BJ (cell line): Measurements from ENCODE around the gene HEATR3. TPM values are rescaled to one million over a fixed set of nuclear protein-coding genes. Genes with fewer than 3 reads are reported as not detected.

ENCODE experiments used
- CTCF ChIA-PET: fragments of 350-600 bp; formaldehyde crosslinking; extraction: SDS; loops from one replicate; lab custom pipeline; 2021; ENCODE audit warnings: antibody characterized with exemption, inconsistent platforms; lab: Yijun Ruan, JAX
- POLR2A ChIA-PET: fragments of 300-600 bp; sonication (Branson Sonifier 250); formaldehyde crosslinking; extraction: SDS; loops from one replicate; lab custom pipeline; 2021; ENCODE audit warnings: antibody characterized with exemption; lab: Charles Lee
- DNase-seq: peaks from one replicate; pipeline ENCODE4 v3.0.0-alpha.2; 2011; ENCODE audit warnings: low read depth
- H3K27me3 ChIP-seq: 2 replicates; pipeline ENCODE4 v1.6.0; 2011; ENCODE audit warnings: low read length; ENCODE audit not compliant: control insufficient read depth, insufficient read depth
- H3K36me3 ChIP-seq: 2 replicates; pipeline ENCODE4 v1.5.1; 2011; ENCODE audit warnings: low read length; ENCODE audit not compliant: control insufficient read depth, insufficient read depth
- H3K4me3 ChIP-seq: 2 replicates; pipeline ENCODE4 v1.5.1; 2011; ENCODE audit warnings: low read depth, mild to moderate bottlenecking, control low read depth, low read length
- polyA plus RNA-seq: library from polyadenylated mRNA; depleted of rRNA; stranded (reverse); fragments of >200 nt; gene quantifications from 2 replicates; pipeline ENCODE4 v1.2.3, GENCODE V29; 2011
- TF ChIP-seq, protein P1 (sequence below): IDR thresholded peaks from 2 replicates; pipeline ENCODE4 v1.5.1; 2011; ENCODE audit warnings: low read depth, mild to moderate bottlenecking, control low read depth, inconsistent platforms, low read length, moderate library complexity; ENCODE audit not compliant: insufficient read depth

HEATR3 gene
- polyA plus RNA-seq, 1 experiment: 13.0 TPM

- DNase-seq: no peak
- ChIA-PET CTCF (interaction anchor here (1.2 kb wide), 2 partner anchors 12 to 16 kb away, joined by 3 read pairs; no protein-coding TSS in a partner anchor), POLR2A (no interaction called here)
- H3K4me3 ChIP-seq: no peak overlapping the region
- H3K27me3 ChIP-seq: no peaks in the 10 kb centered on the region
- TF ChIP-seq, protein P1, sequence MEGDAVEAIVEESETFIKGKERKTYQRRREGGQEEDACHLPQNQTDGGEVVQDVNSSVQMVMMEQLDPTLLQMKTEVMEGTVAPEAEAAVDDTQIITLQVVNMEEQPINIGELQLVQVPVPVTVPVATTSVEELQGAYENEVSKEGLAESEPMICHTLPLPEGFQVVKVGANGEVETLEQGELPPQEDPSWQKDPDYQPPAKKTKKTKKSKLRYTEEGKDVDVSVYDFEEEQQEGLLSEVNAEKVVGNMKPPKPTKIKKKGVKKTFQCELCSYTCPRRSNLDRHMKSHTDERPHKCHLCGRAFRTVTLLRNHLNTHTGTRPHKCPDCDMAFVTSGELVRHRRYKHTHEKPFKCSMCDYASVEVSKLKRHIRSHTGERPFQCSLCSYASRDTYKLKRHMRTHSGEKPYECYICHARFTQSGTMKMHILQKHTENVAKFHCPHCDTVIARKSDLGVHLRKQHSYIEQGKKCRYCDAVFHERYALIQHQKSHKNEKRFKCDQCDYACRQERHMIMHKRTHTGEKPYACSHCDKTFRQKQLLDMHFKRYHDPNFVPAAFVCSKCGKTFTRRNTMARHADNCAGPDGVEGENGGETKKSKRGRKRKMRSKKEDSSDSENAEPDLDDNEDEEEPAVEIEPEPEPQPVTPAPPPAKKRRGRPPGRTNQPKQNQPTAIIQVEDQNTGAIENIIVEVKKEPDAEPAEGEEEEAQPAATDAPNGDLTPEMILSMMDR: no peak
- peaks cover 8% of the 10 kb centered on the region for H3K36me3 ChIP-seq
Observed at GRCh38 chr16:50083996-50084395, 18.2 kb downstream of the HEATR3 start.

GRCh38 chr16:50086176-50086575, 20.4 kb downstream of the HEATR3 start:
- Histone ChIP-seq H3K4me3 (no peak overlapping the region), H3K36me3 (peaks cover 6% of the 10 kb centered on the region), H3K27me3 (no peaks in the 10 kb centered on the region)
- POLR2A ChIA-PET: no interaction called here
- no peak for DNase-seq
- CTCF ChIA-PET: interaction anchor here (1.0 kb wide), 1 partner anchor 20 kb away, joined by 4 read pairs; the partner anchor contains the start of gene HEATR3
- TF ChIP-seq, protein P1: no peak

DNA sequence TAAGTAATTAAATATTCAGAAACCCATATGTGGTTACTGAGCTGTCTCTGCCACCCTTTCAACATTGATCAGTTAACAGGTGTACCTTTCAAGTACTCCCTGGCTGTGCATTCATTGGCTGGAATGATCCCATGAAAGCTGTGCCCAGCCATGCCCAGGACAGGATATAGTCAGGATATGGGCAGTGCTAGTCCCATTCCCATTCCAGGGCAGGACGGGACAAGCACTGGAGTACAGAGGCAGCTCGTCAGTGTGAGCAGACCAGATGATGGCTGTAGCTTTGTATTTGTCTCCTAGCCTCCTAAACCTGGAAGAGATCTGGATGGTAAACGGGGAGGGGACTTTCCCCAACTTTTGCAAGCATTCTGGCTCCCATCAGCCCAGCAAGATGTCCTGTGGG, 22.5 kb downstream of the HEATR3 start:
- Histone ChIP-seq H3K27me3 (no peaks in the 10 kb centered on the region), H3K4me3 (no peak overlapping the region), H3K36me3 (peaks cover 6% of the 10 kb centered on the region)
- no peak for DNase-seq
- CTCF ChIA-PET: interaction anchor here (0.9 to 1.1 kb wide), 2 partner anchors 19 to 20 kb away, joined by 3 read pairs; no protein-coding TSS in a partner anchor
- TF ChIP-seq, protein P1: no peak
- POLR2A ChIA-PET: no interaction called here

- ChIA-PET POLR2A (no interaction called here), CTCF (interaction anchor here (1.3 kb wide), 1 partner anchor 26 kb away, joined by 3 read pairs; no protein-coding TSS in a partner anchor)
- H3K4me3 ChIP-seq: no peak overlapping the region
- TF ChIP-seq, protein P1: no peak
- no peak for DNase-seq
- H3K36me3 ChIP-seq: peaks cover 6% of the 10 kb centered on the region; the same call in 1 of the 2 replicates
- no peaks in the 10 kb centered on the region for H3K27me3 ChIP-seq
Observed at GRCh38 chr16:50092891-50093290, 27.1 kb downstream of the HEATR3 start.

- Histone ChIP-seq H3K27me3 (no peaks in the 10 kb centered on the region), H3K4me3 (no peak overlapping the region), H3K36me3 (peaks cover 1% of the 10 kb centered on the region; the same call in 1 of the 2 replicates)
- POLR2A ChIA-PET: no interaction called here
- no peak for DNase-seq
- TF ChIP-seq, protein P1: no peak
- CTCF ChIA-PET: no interaction called here
Observed at GRCh38 chr16:50093607-50094539, 28.1 kb downstream of the HEATR3 start.
